Testis (tissue), 2 donors: ENCODE data around the gene EEF2K.

ENCODE experiments used
- POLR2A ChIP-seq: fragments of 450-650 bp; IDR thresholded peaks from one replicate; pipeline ENCODE4 v1.6.1; 2017; ENCODE audit warnings: antibody characterized with exemption, mild to moderate bottlenecking, moderate library complexity
- TF ChIP-seq, protein P1 (sequence below), 3 experiments: fragments of 450-650 bp in 2 of 3; fragments of 200-600 bp in 1 of 3; sonication (generic) in 1 of 3; IDR thresholded peaks; one replicate each; pipeline ENCODE4 v1.5.1; 2016 to 2019; ENCODE audit warnings: antibody characterized with exemption in 3 of 3, mild to moderate bottlenecking in 2 of 3, moderate library complexity in 1 of 3

GRCh38 chr16:22232277-22233036 is 26.4 kb downstream of the EEF2K start:
- TF ChIP-seq POLR2A: no peak
- TF ChIP-seq, protein P1, sequence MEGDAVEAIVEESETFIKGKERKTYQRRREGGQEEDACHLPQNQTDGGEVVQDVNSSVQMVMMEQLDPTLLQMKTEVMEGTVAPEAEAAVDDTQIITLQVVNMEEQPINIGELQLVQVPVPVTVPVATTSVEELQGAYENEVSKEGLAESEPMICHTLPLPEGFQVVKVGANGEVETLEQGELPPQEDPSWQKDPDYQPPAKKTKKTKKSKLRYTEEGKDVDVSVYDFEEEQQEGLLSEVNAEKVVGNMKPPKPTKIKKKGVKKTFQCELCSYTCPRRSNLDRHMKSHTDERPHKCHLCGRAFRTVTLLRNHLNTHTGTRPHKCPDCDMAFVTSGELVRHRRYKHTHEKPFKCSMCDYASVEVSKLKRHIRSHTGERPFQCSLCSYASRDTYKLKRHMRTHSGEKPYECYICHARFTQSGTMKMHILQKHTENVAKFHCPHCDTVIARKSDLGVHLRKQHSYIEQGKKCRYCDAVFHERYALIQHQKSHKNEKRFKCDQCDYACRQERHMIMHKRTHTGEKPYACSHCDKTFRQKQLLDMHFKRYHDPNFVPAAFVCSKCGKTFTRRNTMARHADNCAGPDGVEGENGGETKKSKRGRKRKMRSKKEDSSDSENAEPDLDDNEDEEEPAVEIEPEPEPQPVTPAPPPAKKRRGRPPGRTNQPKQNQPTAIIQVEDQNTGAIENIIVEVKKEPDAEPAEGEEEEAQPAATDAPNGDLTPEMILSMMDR (IDR thresholded peaks at IDR 0.05): no peak
